ENCODE measurements around the gene TRIO.

GRCh38 chr5:14171621-14172020, 28.5 kb downstream of the TRIO start:
- TF ChIP-seq CTCF (IDR thresholded peaks at IDR 0.05) (no peak), POLR2A (IDR thresholded peaks at IDR 0.05) (no peak)

Measured in transverse colon (tissue), 3 donors.